ENCODE measurements around the gene LRPAP1.

DNA sequence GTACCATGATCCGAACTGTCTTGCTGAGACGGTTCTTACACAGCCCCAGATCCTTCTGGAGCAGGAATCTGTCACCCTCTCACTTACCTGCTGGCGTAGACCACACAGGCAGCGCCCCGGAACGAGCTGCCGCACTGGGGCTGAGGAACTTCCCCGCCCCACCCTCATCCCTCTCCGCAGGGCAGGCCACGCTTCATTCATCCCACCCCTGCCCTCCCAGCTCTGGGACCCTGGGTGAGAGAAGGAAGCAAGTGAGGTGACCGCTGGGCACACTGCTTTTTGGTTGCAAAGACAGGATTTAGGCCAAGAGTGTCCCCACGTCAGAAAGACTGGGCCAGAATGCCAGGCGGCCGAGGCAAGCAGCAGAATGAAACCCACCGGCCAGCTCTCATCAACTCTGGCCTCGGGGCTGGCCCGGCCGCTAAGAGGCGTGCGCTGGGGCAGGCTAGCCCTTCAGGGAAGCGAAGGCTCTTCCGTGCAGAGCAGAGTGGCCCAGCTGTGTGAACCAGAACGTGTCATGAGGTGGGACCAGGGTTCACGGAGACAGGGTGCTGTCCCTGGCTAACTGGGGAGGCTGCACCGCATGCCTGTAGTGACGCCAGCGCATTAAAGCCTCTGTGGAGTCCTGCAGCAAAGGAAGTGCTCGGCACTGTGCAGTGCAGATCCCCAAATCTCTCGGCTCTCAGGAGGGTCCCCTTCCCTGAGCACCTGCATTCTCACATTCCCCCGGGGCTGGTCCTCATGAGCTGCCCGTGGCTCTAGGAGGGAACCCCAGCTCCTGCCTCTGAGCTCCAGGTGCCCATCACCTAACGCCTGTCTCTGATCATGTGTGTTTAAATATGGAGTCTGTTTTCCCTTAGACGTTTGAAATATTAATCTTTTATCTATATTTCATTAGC is 6.4 kb downstream of the LRPAP1 start:
- TF ChIP-seq POLR2AphosphoS5 (IDR thresholded peaks at IDR 0.05; ENCODE audit: low read depth) (no peak), JUNB (IDR thresholded peaks at IDR 0.05; ENCODE audit: unreplicated experiment) (no peak), EZH2 (IDR thresholded peaks at IDR 0.05; ENCODE audit: low read depth, unreplicated experiment) (no peak), CREB1 (CRISPR knock-in tag; IDR thresholded peaks at IDR 0.05; ENCODE audit: low read depth) (no peak), EZH2phosphoT487 (IDR thresholded peaks at IDR 0.05; ENCODE audit: unreplicated experiment) (no peak), NANOG (IDR thresholded peaks at IDR 0.05; ENCODE audit: borderline replicate concordance) (no peak), ZNF114 (CRISPR knock-in tag; IDR thresholded peaks at IDR 0.05) (no peak), ZNF331 (CRISPR knock-in tag; IDR thresholded peaks at IDR 0.05; ENCODE audit: low read depth) (no peak)
- TF ChIP-seq, protein P1, sequence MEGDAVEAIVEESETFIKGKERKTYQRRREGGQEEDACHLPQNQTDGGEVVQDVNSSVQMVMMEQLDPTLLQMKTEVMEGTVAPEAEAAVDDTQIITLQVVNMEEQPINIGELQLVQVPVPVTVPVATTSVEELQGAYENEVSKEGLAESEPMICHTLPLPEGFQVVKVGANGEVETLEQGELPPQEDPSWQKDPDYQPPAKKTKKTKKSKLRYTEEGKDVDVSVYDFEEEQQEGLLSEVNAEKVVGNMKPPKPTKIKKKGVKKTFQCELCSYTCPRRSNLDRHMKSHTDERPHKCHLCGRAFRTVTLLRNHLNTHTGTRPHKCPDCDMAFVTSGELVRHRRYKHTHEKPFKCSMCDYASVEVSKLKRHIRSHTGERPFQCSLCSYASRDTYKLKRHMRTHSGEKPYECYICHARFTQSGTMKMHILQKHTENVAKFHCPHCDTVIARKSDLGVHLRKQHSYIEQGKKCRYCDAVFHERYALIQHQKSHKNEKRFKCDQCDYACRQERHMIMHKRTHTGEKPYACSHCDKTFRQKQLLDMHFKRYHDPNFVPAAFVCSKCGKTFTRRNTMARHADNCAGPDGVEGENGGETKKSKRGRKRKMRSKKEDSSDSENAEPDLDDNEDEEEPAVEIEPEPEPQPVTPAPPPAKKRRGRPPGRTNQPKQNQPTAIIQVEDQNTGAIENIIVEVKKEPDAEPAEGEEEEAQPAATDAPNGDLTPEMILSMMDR (conservative IDR thresholded peaks at IDR 0.05; ENCODE audit: low read depth in 2 of 2) = no peak
- TF ChIP-seq, protein P2, sequence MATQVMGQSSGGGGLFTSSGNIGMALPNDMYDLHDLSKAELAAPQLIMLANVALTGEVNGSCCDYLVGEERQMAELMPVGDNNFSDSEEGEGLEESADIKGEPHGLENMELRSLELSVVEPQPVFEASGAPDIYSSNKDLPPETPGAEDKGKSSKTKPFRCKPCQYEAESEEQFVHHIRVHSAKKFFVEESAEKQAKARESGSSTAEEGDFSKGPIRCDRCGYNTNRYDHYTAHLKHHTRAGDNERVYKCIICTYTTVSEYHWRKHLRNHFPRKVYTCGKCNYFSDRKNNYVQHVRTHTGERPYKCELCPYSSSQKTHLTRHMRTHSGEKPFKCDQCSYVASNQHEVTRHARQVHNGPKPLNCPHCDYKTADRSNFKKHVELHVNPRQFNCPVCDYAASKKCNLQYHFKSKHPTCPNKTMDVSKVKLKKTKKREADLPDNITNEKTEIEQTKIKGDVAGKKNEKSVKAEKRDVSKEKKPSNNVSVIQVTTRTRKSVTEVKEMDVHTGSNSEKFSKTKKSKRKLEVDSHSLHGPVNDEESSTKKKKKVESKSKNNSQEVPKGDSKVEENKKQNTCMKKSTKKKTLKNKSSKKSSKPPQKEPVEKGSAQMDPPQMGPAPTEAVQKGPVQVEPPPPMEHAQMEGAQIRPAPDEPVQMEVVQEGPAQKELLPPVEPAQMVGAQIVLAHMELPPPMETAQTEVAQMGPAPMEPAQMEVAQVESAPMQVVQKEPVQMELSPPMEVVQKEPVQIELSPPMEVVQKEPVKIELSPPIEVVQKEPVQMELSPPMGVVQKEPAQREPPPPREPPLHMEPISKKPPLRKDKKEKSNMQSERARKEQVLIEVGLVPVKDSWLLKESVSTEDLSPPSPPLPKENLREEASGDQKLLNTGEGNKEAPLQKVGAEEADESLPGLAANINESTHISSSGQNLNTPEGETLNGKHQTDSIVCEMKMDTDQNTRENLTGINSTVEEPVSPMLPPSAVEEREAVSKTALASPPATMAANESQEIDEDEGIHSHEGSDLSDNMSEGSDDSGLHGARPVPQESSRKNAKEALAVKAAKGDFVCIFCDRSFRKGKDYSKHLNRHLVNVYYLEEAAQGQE (IDR thresholded peaks at IDR 0.05; ENCODE audit: unreplicated experiment) = no peak
- TF ChIP-seq, protein P3, sequence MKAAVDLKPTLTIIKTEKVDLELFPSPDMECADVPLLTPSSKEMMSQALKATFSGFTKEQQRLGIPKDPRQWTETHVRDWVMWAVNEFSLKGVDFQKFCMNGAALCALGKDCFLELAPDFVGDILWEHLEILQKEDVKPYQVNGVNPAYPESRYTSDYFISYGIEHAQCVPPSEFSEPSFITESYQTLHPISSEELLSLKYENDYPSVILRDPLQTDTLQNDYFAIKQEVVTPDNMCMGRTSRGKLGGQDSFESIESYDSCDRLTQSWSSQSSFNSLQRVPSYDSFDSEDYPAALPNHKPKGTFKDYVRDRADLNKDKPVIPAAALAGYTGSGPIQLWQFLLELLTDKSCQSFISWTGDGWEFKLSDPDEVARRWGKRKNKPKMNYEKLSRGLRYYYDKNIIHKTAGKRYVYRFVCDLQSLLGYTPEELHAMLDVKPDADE (IDR thresholded peaks at IDR 0.05) = no peak
- TF ChIP-seq, protein P4, sequence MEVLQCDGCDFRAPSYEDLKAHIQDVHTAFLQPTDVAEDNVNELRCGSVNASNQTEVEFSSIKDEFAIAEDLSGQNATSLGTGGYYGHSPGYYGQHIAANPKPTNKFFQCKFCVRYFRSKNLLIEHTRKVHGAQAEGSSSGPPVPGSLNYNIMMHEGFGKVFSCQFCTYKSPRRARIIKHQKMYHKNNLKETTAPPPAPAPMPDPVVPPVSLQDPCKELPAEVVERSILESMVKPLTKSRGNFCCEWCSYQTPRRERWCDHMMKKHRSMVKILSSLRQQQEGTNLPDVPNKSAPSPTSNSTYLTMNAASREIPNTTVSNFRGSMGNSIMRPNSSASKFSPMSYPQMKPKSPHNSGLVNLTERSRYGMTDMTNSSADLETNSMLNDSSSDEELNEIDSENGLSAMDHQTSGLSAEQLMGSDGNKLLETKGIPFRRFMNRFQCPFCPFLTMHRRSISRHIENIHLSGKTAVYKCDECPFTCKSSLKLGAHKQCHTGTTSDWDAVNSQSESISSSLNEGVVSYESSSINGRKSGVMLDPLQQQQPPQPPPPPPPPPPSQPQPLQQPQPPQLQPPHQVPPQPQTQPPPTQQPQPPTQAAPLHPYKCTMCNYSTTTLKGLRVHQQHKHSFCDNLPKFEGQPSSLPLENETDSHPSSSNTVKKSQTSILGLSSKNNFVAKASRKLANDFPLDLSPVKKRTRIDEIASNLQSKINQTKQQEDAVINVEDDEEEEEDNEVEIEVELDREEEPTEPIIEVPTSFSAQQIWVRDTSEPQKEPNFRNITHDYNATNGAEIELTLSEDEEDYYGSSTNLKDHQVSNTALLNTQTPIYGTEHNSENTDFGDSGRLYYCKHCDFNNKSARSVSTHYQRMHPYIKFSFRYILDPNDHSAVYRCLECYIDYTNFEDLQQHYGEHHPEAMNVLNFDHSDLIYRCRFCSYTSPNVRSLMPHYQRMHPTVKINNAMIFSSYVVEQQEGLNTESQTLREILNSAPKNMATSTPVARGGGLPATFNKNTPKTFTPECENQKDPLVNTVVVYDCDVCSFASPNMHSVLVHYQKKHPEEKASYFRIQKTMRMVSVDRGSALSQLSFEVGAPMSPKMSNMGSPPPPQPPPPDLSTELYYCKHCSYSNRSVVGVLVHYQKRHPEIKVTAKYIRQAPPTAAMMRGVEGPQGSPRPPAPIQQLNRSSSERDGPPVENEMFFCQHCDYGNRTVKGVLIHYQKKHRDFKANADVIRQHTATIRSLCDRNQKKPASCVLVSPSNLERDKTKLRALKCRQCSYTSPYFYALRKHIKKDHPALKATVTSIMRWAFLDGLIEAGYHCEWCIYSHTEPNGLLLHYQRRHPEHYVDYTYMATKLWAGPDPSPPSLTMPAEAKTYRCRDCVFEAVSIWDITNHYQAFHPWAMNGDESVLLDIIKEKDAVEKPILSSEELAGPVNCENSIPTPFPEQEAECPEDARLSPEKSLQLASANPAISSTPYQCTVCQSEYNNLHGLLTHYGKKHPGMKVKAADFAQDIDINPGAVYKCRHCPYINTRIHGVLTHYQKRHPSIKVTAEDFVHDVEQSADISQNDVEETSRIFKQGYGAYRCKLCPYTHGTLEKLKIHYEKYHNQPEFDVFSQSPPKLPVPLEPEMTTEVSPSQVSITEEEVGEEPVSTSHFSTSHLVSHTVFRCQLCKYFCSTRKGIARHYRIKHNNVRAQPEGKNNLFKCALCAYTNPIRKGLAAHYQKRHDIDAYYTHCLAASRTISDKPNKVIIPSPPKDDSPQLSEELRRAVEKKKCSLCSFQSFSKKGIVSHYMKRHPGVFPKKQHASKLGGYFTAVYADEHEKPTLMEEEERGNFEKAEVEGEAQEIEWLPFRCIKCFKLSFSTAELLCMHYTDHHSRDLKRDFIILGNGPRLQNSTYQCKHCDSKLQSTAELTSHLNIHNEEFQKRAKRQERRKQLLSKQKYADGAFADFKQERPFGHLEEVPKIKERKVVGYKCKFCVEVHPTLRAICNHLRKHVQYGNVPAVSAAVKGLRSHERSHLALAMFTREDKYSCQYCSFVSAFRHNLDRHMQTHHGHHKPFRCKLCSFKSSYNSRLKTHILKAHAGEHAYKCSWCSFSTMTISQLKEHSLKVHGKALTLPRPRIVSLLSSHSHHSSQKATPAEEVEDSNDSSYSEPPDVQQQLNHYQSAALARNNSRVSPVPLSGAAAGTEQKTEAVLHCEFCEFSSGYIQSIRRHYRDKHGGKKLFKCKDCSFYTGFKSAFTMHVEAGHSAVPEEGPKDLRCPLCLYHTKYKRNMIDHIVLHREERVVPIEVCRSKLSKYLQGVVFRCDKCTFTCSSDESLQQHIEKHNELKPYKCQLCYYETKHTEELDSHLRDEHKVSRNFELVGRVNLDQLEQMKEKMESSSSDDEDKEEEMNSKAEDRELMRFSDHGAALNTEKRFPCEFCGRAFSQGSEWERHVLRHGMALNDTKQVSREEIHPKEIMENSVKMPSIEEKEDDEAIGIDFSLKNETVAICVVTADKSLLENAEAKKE (CRISPR knock-in tag; IDR thresholded peaks at IDR 0.05) = no peak
